ENCODE data around the gene TMEM129.

TMEM129 gene

DNA sequence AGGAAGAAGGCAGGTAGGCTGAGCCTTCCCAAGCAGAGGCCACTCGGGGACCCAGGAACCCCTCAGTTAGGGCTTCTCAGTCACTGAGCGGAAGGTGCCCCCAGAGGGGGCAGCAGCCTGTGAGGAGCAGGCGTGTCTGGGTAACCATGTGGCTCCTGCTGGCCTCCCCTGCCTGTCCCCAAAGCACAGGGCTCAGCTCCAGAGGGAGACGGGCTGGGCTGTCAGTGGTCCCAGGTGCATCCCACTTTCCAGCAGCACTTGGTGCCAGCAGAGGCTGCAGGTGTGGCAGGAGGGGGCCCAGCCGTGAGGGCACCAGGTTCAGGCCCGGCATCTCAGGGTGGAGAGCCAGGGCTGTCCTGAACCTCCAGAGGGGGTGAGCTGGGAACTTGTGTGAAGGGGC, 22.9 kb upstream of the TMEM129 start:
- DNase-seq (ENCODE audit: low spot score in 2 of 2) (no peak), ATAC-seq (ENCODE audit: low read depth) (no peak)
- Mint-ChIP-seq H3K36me3 (peaks cover 9% of the 10 kb centered on the region), H3K9me3 (no peaks in the 10 kb centered on the region), H3K27me3 (no peaks in the 10 kb centered on the region), H3K4me1 (no peaks in the 10 kb centered on the region), H3K4me3 (no peak overlapping the region), H3K27ac (no peak overlapping the region)

- H3K4me3 Mint-ChIP-seq, result no peak overlapping the region
- H3K27me3 Mint-ChIP-seq, result no peaks in the 10 kb centered on the region
- H3K4me1 Mint-ChIP-seq, result no peaks in the 10 kb centered on the region
- no peak for ATAC-seq (ENCODE audit: low read depth)
- H3K27ac Mint-ChIP-seq, result no peak overlapping the region
- peaks cover 3% of the 10 kb centered on the region for H3K9me3 Mint-ChIP-seq
- DNase-seq (ENCODE audit: low spot score in 2 of 2), result no peak
- peaks cover 13% of the 10 kb centered on the region for H3K36me3 Mint-ChIP-seq
Observed at GRCh38 chr4:1743551-1743950, 22.4 kb upstream of the TMEM129 start.

- Mint-ChIP-seq H3K9me3 (peaks cover 3% of the 10 kb centered on the region), H3K36me3 (peaks cover 30% of the 10 kb centered on the region), H3K4me1 (no peaks in the 10 kb centered on the region), H3K27ac (no peak overlapping the region), H3K4me3 (no peak overlapping the region), H3K27me3 (no peaks in the 10 kb centered on the region)
- ATAC-seq (ENCODE audit: low read depth) (no peak), DNase-seq (ENCODE audit: low spot score in 2 of 2) (no peak)
Observed at GRCh38 chr4:1741208-1741607, 20.1 kb upstream of the TMEM129 start.

DNA sequence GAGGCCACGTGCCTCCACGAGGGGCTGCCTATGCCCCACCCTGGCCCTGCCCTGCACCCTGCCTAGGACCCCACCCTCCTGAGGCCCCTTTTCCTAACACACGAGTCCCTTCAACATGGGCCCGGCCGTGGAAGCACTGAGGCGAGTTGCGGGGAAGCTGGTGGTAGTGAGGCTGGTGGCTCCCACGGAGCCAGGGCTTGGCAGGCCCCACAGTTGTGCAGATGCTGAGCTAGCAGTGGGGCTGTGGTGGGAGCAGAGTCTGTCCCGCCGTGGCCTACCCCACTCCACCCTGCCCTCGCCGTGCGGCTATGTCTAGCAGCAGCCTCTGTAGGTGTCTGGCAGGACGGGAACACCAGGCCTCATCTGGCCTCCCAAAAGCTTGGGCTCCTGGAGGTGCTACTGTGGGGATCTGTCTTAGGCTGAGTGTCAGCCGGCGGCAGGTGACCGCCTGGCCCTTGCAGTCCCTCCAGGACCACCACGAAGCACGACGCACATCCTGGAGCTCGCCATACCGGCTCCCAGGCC, 19.0 kb upstream of the TMEM129 start:
- ATAC-seq (ENCODE audit: low read depth) (no peak), DNase-seq (ENCODE audit: low spot score in 2 of 2) (no peak)
- H3K4me3 Mint-ChIP-seq, result no peak overlapping the region
- peaks cover 30% of the 10 kb centered on the region for H3K36me3 Mint-ChIP-seq
- peaks cover 3% of the 10 kb centered on the region for H3K9me3 Mint-ChIP-seq
- no peaks in the 10 kb centered on the region for H3K27me3 Mint-ChIP-seq
- H3K4me1 Mint-ChIP-seq, result no peaks in the 10 kb centered on the region
- H3K27ac Mint-ChIP-seq, result no peak overlapping the region

GRCh38 chr4:1739358-1739757, 18.2 kb upstream of the TMEM129 start:
- DNase-seq (ENCODE audit: low spot score in 2 of 2), result no peak
- no peak for ATAC-seq (ENCODE audit: low read depth)
- Mint-ChIP-seq H3K9me3 (peaks cover 3% of the 10 kb centered on the region), H3K4me3 (no peak overlapping the region), H3K36me3 (peaks cover 29% of the 10 kb centered on the region), H3K27ac (no peak overlapping the region), H3K4me1 (no peaks in the 10 kb centered on the region), H3K27me3 (no peaks in the 10 kb centered on the region)

GRCh38 chr4:1738410-1738809, 17.3 kb upstream of the TMEM129 start:
- Mint-ChIP-seq H3K4me1 (no peaks in the 10 kb centered on the region), H3K9me3 (peaks cover 3% of the 10 kb centered on the region), H3K27me3 (no peaks in the 10 kb centered on the region), H3K27ac (no peak overlapping the region), H3K36me3 (peaks cover 24% of the 10 kb centered on the region), H3K4me3 (no peak overlapping the region)
- DNase-seq (ENCODE audit: low spot score in 2 of 2), result no peak
- ATAC-seq (ENCODE audit: low read depth), result no peak

- peaks cover 23% of the 10 kb centered on the region for H3K36me3 Mint-ChIP-seq
- H3K27ac Mint-ChIP-seq, result no peak overlapping the region
- no peaks in the 10 kb centered on the region for H3K27me3 Mint-ChIP-seq
- no peaks in the 10 kb centered on the region for H3K4me1 Mint-ChIP-seq
- ATAC-seq (ENCODE audit: low read depth) (no peak), DNase-seq (ENCODE audit: low spot score in 2 of 2) (no peak)
- H3K4me3 Mint-ChIP-seq, result no peak overlapping the region
- H3K9me3 Mint-ChIP-seq, result peaks cover 3% of the 10 kb centered on the region
Observed at GRCh38 chr4:1737666-1738065, 16.5 kb upstream of the TMEM129 start.

DNA sequence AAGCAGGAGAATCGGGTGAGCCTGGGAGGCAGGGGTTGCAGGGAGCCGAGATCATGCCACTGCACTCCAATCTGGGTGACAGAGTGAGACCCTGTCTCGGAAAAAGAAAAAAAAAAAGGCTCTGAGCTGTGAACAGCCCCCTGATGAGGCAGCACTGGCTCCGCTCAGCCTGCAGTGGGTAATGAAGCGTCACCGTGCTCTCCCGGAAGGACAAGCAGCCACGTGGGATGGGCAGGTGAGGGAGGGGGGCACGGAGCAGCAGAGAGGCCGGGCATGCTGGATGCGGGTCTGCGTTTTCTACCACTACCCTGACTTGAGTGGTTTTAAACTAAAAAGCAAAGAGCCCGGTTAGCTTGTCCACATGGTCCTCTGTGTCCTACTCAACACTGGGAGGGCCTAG, 15.7 kb upstream of the TMEM129 start:
- Mint-ChIP-seq H3K4me1 (no peaks in the 10 kb centered on the region), H3K36me3 (peaks cover 25% of the 10 kb centered on the region), H3K9me3 (peaks cover 3% of the 10 kb centered on the region), H3K27me3 (no peaks in the 10 kb centered on the region), H3K4me3 (no peak overlapping the region), H3K27ac (no peak overlapping the region)
- ATAC-seq (ENCODE audit: low read depth) (no peak), DNase-seq (ENCODE audit: low spot score in 2 of 2) (no peak)

DNA sequence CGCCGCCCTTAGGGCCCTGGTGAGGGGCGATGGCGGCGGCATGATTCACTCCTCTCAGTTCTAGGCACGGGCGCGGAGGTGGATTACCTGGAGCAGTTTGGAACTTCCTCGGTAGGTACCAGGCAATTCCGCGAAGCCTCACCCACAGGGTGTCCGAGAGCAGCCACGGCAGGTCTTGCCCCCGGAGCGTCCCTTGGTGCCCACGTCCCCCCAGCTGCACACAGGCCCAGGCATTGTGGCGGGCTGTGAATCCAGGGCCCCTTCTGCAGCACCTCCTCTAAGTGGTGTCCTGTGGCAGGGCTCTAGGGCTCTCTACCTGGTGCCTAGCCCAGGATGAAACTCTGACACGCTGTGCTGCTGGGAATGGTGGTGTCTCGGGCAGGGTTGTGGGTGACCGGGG, 14.1 kb upstream of the TMEM129 start:
- Mint-ChIP-seq H3K9me3 (peaks cover 3% of the 10 kb centered on the region), H3K27ac (no peak overlapping the region), H3K27me3 (no peaks in the 10 kb centered on the region), H3K4me1 (no peaks in the 10 kb centered on the region), H3K4me3 (no peak overlapping the region), H3K36me3 (peaks cover 27% of the 10 kb centered on the region)
- DNase-seq (ENCODE audit: low spot score in 2 of 2) (no peak), ATAC-seq (ENCODE audit: low read depth) (no peak)

GRCh38 chr4:1732911-1733310, 11.8 kb upstream of the TMEM129 start:
- H3K27ac Mint-ChIP-seq, result no peak overlapping the region
- no peak for ATAC-seq (ENCODE audit: low read depth)

DNA sequence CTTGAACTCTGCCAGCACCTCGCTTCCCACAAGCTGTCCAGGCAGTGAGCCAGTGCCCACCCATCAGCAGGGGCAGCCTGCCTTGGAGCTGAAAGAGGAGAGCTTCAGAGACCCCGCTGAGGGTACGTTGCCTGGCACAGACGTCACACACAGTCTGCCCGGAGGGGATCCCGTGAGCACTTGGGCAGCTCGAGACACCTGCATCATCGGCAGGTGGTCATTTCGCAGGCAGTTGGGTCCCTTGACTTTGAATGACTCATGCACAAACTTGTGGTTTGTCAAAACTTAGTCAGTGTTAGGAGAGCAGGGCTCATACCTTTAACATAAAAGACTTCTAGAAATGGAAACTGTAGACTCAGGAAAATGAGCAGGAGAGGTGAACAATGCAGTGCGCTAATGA, 10.1 kb upstream of the TMEM129 start:
- no peak overlapping the region for H3K27ac Mint-ChIP-seq
- H3K27me3 Mint-ChIP-seq, result no peaks in the 10 kb centered on the region
- ATAC-seq (ENCODE audit: low read depth), result no peak
- H3K9me3 Mint-ChIP-seq, result no peaks in the 10 kb centered on the region
- H3K4me3 Mint-ChIP-seq, result no peak overlapping the region
- no peak for DNase-seq (ENCODE audit: low spot score in 2 of 2)
- H3K4me1 Mint-ChIP-seq, result peaks cover 8% of the 10 kb centered on the region
- H3K36me3 Mint-ChIP-seq, result peaks cover 15% of the 10 kb centered on the region

More at GRCh38 chr4:1732911-1733310, 11.8 kb upstream of the TMEM129 start:
- H3K4me1 Mint-ChIP-seq, result no peaks in the 10 kb centered on the region
- no peak for DNase-seq (ENCODE audit: low spot score in 2 of 2)
- no peaks in the 10 kb centered on the region for H3K27me3 Mint-ChIP-seq
- no peak overlapping the region for H3K4me3 Mint-ChIP-seq
- no peaks in the 10 kb centered on the region for H3K9me3 Mint-ChIP-seq
- H3K36me3 Mint-ChIP-seq, result peaks cover 18% of the 10 kb centered on the region

DNA sequence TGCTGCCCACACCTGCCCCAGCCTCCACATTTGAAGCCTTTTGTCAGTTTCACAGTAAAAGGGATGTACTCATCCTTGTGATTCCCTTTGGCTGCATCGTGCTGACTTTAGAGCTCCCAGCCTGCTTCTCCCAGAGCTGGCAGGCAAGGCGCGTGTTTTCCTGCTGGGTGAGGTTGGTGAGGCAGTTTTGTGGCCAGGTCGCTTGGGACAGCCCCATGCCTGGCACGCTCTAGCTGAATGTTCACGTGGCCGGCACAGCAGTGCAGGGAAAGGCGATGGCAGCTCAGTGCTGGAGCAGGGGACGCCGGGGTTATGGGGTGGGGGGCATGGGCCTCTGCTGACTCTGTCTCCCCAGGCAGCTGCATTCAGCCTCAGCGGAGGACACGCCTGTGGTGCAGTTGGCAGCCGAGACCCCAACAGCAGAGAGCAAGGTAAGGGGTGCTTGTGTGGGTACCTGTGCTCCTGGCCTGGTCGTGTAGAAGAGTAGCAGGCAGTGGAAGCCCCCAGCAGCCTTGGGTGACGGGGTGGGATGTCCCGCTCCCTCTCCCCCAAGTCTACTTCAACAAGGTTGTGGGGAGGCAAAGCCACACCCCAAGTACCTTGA, 9.5 kb upstream of the TMEM129 start:
- Mint-ChIP-seq H3K9me3 (no peaks in the 10 kb centered on the region), H3K4me1 (peaks cover 10% of the 10 kb centered on the region), H3K36me3 (peaks cover 15% of the 10 kb centered on the region), H3K4me3 (no peak overlapping the region), H3K27me3 (no peaks in the 10 kb centered on the region), H3K27ac (no peak overlapping the region)
- DNase-seq (ENCODE audit: low spot score in 2 of 2), result no peak
- ATAC-seq (ENCODE audit: low read depth), result no peak

- Mint-ChIP-seq H3K4me1 (peaks cover 18% of the 10 kb centered on the region), H3K4me3 (no peak overlapping the region), H3K27me3 (no peaks in the 10 kb centered on the region), H3K36me3 (peaks cover 15% of the 10 kb centered on the region), H3K27ac (no peak overlapping the region), H3K9me3 (no peaks in the 10 kb centered on the region)
- ATAC-seq (ENCODE audit: low read depth) (no peak), DNase-seq (ENCODE audit: low spot score in 2 of 2) (no peak)
Observed at GRCh38 chr4:1728061-1728980, 7.2 kb upstream of the TMEM129 start.

DNA sequence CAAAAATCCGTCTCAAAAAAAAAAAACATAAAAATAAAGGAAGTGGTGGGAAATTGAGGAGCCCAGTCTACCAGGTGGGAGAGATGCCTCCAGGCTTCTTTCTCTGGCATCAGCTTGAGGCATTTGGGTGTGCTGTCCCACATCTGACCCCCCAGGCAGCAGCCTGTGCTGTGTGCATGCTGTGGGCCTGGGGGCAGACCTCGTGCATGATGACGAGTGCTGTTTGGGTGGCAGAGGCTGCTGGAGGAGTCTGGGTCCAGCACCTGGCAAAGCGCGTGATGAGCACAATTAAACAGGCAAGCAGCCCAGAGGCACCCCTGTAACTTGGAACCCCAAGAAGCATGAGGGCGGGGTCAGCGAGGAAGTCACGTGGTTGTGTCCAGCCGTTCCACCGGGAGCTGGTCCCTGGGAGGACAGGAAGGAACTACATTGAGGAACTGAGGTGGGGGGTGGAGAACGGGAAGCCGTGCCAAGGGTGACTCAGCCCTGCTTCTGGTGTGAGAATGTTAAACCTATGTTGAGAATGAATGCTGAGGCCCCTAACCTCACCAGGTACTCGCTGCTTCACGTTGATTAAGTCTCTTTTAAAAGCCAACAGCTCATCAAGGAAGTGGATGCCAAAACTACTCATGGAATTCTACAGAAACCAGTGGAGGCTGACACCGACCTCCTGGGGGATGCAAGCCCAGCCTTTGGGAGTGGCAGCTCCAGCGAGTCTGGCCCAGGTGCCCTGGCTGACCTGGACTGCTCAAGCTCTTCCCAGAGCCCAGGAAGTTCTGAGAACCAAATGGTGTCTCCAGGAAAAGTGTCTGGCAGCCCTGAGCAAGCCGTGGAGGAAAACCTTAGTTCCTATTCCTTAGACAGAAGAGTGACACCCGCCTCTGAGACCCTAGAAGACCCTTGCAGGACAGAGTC, 6.3 kb upstream of the TMEM129 start:
- H3K36me3 Mint-ChIP-seq, result peaks cover 15% of the 10 kb centered on the region
- H3K4me1 Mint-ChIP-seq, result peaks cover 27% of the 10 kb centered on the region
- ATAC-seq (ENCODE audit: low read depth) (no peak), DNase-seq (ENCODE audit: low spot score in 2 of 2) (no peak)
- no peak overlapping the region for H3K27ac Mint-ChIP-seq
- no peaks in the 10 kb centered on the region for H3K27me3 Mint-ChIP-seq
- H3K4me3 Mint-ChIP-seq, result no peak overlapping the region
- no peaks in the 10 kb centered on the region for H3K9me3 Mint-ChIP-seq

Measured in memory B cell (primary cell).